ENCODE data around the gene FER.
"Not testable (repeated sequence)": the region's sequence is repeated elsewhere in the genome, so short reads cannot be mapped to it uniquely, and the experiment has no call there.

Gene FER

GRCh38 chr5:108801776-108802175 is 54.1 kb downstream of the FER start:
- no peak for DNase-seq

DNA sequence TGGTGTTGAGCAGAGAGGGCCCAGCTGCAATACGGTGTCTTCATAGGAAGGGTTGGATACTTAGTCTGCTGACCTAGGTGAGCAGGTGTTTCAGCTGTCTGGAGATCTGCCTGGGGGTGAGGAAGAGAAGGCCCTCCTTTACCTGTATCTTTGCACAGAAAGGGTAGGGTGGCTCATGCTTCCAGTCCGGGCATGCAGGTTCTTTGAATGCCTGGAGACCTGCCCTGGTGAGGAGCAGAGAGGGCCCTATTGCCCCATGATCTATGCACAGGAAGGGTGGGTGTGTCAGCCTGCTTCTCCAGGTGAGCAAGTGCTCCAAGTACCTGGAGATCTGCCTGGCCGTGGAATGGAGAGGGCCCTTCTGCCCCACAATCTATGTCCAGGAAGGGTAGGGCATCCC is 63.0 kb downstream of the FER start:
- DNase-seq: no peak

GRCh38 chr5:108813673-108814072 is 66.0 kb downstream of the FER start:
- DNase-seq: no peak

GRCh38 chr5:108814551-108814950 is 66.9 kb downstream of the FER start:
- no peak for DNase-seq

DNA sequence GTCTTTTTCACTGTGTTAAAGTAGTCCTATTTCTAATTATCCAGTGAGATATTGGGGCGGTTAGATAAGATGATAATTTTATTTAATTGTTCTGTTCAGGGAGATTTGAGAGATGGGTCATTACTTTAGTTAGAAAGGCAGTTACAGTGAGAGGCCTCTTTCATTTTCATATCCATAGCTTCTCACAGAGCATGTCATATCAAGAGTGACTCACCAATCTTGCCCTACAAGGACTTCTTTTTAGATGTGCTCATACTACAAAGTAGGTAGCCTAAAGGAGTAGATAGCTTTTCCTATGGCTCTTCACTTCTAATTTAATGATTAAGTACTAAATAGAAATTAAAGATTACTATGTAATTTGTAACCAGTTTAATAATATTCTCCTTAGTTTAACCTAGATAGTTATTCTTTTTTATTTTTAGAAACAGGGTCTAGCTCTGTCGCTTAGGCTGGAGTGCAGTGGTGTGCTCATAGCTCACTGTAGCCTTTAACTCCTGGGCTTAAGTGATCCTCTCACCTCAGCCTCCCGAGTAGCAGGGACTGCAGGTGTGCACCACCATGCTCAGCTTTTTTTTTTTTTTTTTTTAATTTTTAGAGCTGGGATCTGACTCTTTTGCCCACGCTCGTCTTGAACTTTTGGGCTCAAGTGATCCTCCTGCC is 71.0 kb downstream of the FER start:
- no peak for DNase-seq

DNA sequence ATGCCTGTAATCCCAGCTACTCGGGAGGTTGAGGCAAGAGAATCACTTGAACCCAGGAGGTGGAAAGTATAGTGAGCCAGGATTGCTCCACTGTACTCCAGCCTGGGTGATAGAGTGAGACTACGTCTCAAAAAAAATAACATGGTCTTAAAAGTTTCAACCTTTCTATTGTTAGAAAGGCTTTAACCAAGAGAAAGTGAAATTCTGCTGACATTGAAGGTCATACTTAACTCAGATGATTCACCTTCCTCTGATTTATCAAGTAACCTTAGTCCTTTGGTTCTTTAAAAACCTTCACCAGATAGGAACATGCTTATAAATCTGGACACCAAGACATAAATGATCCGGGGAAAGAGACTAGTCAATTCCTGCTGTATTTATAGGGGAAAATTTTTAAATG is 73.3 kb downstream of the FER start:
- DNase-seq: no peak

GRCh38 chr5:108822211-108822947 is 74.7 kb downstream of the FER start:
- no peak for DNase-seq

- DNase-seq: no peak
These were observed 79.4 kb downstream of the FER start for GRCh38 chr5:108827131-108827530.

DNA sequence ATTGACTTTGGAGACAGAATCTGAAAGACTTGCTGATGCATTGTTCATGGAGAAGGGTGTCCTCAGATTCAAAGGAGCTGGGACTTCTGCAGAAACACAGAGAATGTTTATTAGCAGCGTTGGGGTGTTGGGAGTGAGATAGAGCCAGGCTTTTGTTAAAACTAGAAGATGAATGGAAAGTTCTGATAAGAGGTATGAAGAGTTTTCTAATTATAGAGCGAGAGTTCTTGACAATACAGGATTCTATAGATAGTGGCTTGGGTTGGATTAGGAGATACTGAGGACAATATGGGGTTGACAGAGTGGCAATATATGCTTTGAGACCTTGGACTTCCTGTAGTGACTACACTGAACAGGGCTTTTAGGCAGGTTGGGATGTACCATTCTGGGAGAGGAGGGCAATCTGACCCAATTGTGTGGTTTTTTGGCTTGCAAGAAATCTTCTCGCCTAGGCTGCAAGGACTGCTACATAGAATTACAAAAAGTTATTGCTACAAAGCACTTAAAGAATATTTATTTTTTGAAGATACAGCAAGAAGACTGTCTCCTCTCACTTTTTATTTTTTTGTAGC is 83.1 kb downstream of the FER start:
- DNase-seq: no peak

GRCh38 chr5:108836492-108836891 is 88.8 kb downstream of the FER start:
- no peak for DNase-seq

DNA sequence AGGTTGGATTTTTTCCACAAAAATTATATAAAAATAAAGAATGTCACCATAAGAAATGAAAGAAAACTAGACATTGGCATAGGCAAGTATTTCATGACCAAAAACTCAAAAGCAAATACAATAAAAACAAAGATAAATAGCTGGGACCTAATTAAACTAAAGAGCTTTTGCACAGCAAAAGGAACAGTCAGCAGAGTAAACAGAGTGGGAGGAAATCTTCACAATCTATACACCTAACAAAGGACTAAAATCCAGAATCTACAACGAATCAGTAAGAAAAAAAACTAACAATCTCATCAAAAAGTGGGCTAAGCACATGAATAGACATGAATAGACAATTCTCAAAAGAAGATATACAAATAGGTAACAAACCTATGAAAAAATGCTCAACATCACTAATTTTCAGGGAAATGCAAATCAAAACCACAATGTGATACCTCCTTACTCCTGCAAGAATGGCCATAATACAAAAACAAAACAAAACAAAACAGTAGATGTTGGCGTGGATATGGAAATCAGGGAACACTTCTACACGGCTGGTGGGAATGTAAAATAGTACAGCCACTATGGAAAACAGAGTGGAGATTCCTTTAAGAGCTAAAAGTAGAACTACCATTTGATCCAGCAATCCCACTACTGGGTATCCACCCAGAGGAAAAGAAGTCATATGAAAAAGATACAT is 94.7 kb downstream of the FER start:
- DNase-seq: not testable (repeated sequence)

- not testable (repeated sequence) for DNase-seq
These were observed 103.4 kb downstream of the FER start for GRCh38 chr5:108851129-108851528.

GRCh38 chr5:108857905-108858304 is 110.2 kb downstream of the FER start:
- DNase-seq: no peak

DNA sequence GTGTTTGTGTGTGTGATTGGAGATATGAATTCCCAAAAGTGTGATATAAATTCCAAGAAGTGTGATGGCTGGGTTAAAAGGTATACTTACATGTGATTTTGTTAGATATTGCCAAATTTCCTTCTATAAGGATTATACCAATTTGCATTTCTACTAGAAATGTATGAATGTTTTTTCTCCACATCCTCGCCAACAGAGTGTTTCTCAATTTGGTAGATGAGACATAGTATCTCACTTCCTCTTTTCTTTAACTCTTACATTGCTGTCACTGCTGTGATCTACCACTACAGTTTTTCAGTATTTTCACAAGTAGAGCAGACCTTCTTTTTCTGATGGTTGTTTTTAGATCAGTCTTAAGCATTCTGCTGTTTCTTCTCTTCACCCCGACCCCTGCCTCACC is 111.3 kb downstream of the FER start:
- DNase-seq: no peak

- DNase-seq: no peak
These were observed 114.5 kb downstream of the FER start for GRCh38 chr5:108862211-108862610.

- DNase-seq: not testable (repeated sequence)
These were observed 118.4 kb downstream of the FER start for GRCh38 chr5:108866097-108866496.

- DNase-seq: no peak
These were observed 120.0 kb downstream of the FER start for GRCh38 chr5:108867656-108868055.

DNA sequence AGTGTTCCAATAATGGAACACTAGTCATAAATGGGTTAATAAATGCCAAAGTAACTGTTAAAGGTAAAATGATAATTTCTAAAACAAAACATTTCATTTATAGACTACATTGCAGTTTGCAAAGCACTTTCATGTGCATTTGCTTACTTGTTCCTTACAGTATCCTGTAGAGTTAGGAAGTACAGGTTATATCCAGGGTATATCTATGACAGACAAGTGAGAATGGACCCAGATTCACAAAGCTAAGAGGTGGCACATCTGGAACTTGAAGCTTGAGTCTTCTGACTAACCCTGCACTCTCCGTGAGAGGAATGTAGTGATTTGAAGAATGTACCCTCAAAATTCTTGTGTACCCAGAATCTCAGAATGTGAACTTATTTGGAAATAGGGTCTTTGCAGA is 121.4 kb downstream of the FER start:
- DNase-seq: no peak

- no peak for DNase-seq
These were observed 128.8 kb downstream of the FER start for GRCh38 chr5:108876451-108876850.

GRCh38 chr5:108878756-108879155 is 131.1 kb downstream of the FER start:
- no peak for DNase-seq

GRCh38 chr5:108881133-108881532 is 133.4 kb downstream of the FER start:
- DNase-seq: no peak

GRCh38 chr5:108884736-108885135 is 137.0 kb downstream of the FER start:
- DNase-seq: no peak

DNA sequence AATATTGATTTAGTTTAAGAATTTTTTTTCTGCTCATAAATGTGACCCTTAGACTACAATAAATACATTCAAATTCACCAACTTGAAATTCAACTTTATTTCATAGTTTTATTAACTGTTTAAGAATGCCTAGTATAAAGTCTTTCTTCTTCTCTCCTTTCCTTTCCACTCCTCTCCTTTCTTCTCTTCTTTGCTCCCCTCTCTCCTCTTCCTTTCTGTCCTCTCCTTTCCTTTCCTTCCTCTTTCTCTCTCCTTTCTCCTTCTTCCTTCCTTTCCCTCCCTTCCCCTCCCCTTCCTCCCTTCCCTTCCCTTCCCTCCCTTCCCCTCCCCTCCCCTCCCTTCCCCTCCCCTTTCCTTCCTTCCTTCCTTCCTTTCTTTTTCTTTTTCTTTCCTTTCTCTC is 150.6 kb downstream of the FER start:
- DNase-seq: no peak

DNA sequence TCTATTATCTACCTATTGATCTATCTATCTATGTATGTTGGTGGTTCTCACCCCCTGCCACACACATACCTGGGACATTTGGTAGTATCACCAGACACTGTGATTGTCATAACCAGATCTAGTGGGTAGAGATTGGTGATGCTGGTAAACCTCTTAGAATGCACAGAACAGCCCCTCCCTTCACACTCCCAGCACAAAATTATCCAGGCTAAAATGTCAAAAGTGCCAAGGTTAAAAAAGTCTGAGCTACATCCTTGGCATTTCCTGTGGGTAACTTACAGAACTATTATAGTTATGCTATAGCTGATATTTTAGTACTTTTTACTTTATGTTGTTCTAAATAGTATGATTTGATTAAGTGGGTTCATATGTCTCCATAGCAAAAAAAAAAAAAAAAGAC is 151.0 kb downstream of the FER start:
- no peak for DNase-seq
